GM18861 (cell line): ENCODE measurements around the gene NAPA.

Source experiments
- ATAC-seq: cut with Tn5 transposase; IDR thresholded peaks from one replicate; pipeline ENCODE4 v1.9.1; 2021; ENCODE audit not compliant: unreplicated experiment

Gene NAPA

GRCh38 chr19:47514869-47515588 lies at the start of gene NAPA:
TSS of gene NAPA (minus strand) at chr19:47515063. CDS start at chr19:47514940, 123 bp downstream.
- peak; percentile 61 for ATAC-seq

GRCh38 chr19:47564081-47564480 lies 49.2 kb upstream of the NAPA start:
- no peak for ATAC-seq

GRCh38 chr19:47561440-47562057 lies 46.7 kb upstream of the NAPA start:
- no peak for ATAC-seq

GRCh38 chr19:47560999-47561398 lies 46.1 kb upstream of the NAPA start:
- ATAC-seq: no peak

GRCh38 chr19:47550129-47550528 lies 35.3 kb upstream of the NAPA start:
- no peak for ATAC-seq

- ATAC-seq: no peak
Observed at GRCh38 chr19:47549261-47549862, 34.5 kb upstream of the NAPA start.

- ATAC-seq: no peak
Observed at GRCh38 chr19:47547199-47547598, 32.3 kb upstream of the NAPA start.

GRCh38 chr19:47545061-47545948 lies 30.4 kb upstream of the NAPA start:
- no peak for ATAC-seq

GRCh38 chr19:47544476-47544875 lies 29.6 kb upstream of the NAPA start:
- no peak for ATAC-seq

- ATAC-seq: no peak
Observed at GRCh38 chr19:47544075-47544474, 29.2 kb upstream of the NAPA start.

- no peak for ATAC-seq
Observed at GRCh38 chr19:47542030-47542475, 27.2 kb upstream of the NAPA start.

- no peak for ATAC-seq
Observed at GRCh38 chr19:47541518-47541917, 26.7 kb upstream of the NAPA start.

- no peak for ATAC-seq
Observed at GRCh38 chr19:47540748-47541147, 25.9 kb upstream of the NAPA start.

- no peak for ATAC-seq
Observed at GRCh38 chr19:47539747-47540311, 25.0 kb upstream of the NAPA start.

- no peak for ATAC-seq
Observed at GRCh38 chr19:47538812-47539211, 23.9 kb upstream of the NAPA start.

GRCh38 chr19:47537493-47537892 lies 22.6 kb upstream of the NAPA start:
- no peak for ATAC-seq

- ATAC-seq: no peak
Observed at GRCh38 chr19:47534628-47535027, 19.8 kb upstream of the NAPA start.

GRCh38 chr19:47531640-47532387 lies 17.0 kb upstream of the NAPA start:
- ATAC-seq: no peak

- no peak for ATAC-seq
Observed at GRCh38 chr19:47529018-47529742, 14.3 kb upstream of the NAPA start.

GRCh38 chr19:47526798-47527197 lies 11.9 kb upstream of the NAPA start:
- no peak for ATAC-seq
